Esophagus squamous epithelium (tissue), 4 donors: ENCODE data around the gene SRPRB.

Experiments
- CTCF ChIP-seq, 6 experiments: fragments of 450-650 bp in 4 of 6; fragments of 200-600 bp in 2 of 6; sonication (generic) in 2 of 6; IDR thresholded peaks; one replicate each; pipeline ENCODE4 v1.5.1; 2016 to 2019; ENCODE audit warnings: antibody characterized with exemption in 6 of 6, mild to moderate bottlenecking in 4 of 6, moderate library complexity in 4 of 6
- POLR2A ChIP-seq, 4 donors: fragments of 450-650 bp; IDR thresholded peaks; one replicate each; pipeline ENCODE4 v1.6.1; 2017; ENCODE audit warnings: antibody characterized with exemption in 4 of 4, mild to moderate bottlenecking in 4 of 4, moderate library complexity in 3 of 4

DNA sequence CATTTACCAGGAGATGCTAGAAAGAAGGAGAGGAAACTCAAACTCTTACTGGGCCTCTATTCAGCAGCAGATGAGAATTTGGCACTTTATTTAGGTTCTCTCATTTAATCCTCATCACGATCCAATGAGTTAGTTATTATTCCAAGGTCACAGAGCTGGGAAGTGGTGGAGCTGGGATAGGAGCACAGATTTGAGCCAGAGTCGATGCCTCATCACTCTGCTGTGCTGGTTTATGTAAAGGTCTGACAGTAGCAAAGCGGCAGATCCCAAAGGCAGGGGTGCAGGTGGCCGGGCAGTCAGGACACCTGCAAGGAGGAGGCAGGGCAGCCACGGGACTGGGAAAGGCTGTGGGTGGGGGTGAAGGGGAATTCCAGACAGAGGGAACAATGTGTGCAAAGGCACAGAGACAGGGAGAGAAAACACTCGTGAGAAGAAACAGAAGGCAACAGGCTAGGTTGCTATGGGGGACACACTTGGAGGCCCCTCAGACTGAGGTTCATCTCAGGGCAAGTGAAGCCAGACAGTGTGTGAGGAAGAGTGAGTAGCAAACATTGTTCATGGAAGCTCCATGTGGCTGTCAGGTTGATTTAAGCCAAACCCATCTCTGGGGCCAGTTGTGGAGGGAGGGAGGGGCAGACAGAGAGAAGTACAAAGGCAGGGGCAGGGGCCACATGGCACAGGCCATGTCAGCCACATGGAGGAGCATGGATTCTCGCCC is 63.3 kb downstream of the SRPRB start:
- no peak for TF ChIP-seq CTCF (IDR thresholded peaks at IDR 0.05)
- no peak for TF ChIP-seq POLR2A (IDR thresholded peaks at IDR 0.05)
